Right atrium auricular region (tissue), 2 donors: ENCODE data around the gene RASGEF1C. TPM values are rescaled to one million over a fixed set of nuclear protein-coding genes. Genes with fewer than 3 reads are reported as not detected.

Source experiments
- DNase-seq: peaks from one replicate; pipeline ENCODE4 v3.0.0-alpha.2; 2019; ENCODE audit warnings: low spot score
- H3K27ac ChIP-seq, 2 donors: fragments of 200-600 bp; sonication (generic); 1 replicate in 1 of 2; 2 replicates in 1 of 2; pipeline ENCODE4 v1.5.1; 2016 to 2019
- H3K27me3 ChIP-seq, 2 donors: fragments of 200-600 bp; sonication (generic); one replicate each; pipeline versions ENCODE4 v1.5.1 to v1.6.0; 2017 to 2019
- H3K36me3 ChIP-seq: fragments of 200-600 bp; sonication (generic); one replicate; pipeline ENCODE4 v1.5.1; 2016
- H3K4me1 ChIP-seq, 2 donors: fragments of 200-600 bp; sonication (generic); one replicate each; pipeline versions ENCODE4 v1.5.1 to v1.6.0; 2017 to 2019
- H3K4me3 ChIP-seq, 2 donors: fragments of 200-600 bp; sonication (generic); 1 replicate in 1 of 2; 2 replicates in 1 of 2; pipeline ENCODE4 v1.5.1; 2017 to 2019; ENCODE audit warnings: mild to moderate bottlenecking in 1 of 2, moderate library complexity in 1 of 2
- H3K9me3 ChIP-seq, 2 donors: fragments of 200-600 bp; sonication (generic); one replicate each; pipeline ENCODE4 v1.5.1; 2019
- CTCF ChIP-seq, 2 donors: fragments of 200-600 bp; sonication (generic); IDR thresholded peaks; one replicate each; pipeline ENCODE4 v1.5.1; 2019; ENCODE audit warnings: antibody characterized with exemption in 2 of 2
- total RNA-seq, 2 donors: library from RNA; depleted of rRNA; stranded (reverse); fragments of >200 nt; gene quantifications; one replicate each; pipeline ENCODE4 v1.1.0, GENCODE V29; 2016

The RASGEF1C gene
- total RNA-seq, 2 donors from 2014 or later: 0.55 to 0.67 TPM

DNA sequence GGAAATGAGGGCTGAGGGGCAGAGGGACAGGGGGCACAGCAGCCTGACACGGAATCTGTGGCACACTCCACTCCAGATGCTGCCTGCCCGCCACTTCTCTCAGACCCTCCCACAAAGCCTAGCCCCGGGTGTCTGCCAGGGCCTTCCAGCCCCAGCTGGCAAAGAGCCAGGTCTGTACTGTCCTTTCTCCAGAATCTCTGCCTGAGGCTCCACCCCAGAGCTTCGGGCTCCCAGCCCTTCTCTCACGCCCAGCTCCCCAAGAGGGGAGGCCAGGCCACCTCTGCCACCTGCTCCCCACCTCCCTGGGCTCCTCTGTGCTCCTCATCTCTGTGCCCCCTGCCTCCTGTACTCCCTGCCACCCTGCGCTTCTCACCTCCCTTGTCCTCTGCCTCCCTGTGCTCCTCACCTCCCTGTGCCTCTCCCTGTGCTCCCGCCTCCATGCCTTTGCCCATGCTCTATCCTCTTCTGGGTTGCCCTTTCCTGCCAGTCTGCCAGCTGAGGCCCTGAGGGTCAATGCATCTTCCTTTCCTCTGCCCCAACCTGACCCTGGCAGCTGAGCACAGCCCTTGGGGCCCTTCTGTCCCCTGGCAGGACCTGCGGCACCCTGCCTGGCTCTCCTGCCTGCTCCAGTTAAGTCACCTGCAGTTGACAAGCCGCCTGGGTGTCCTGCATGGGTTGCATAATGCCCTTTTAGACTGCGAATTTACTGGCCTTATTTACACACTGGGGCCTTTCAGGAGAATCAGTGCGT is 36.4 kb downstream of the RASGEF1C start:
- H3K4me1 ChIP-seq: peaks cover 0 to 25% of the 10 kb centered on the region in 2 donors
- no peak for TF ChIP-seq CTCF (IDR thresholded peaks at IDR 0.05)
- no peak overlapping the region for H3K4me3 ChIP-seq
- no peak for DNase-seq
- H3K36me3 ChIP-seq: no peaks in the 10 kb centered on the region
- peak overlapping the region in 1 of 2 donors; percentile 0 for H3K27ac ChIP-seq
- H3K9me3 ChIP-seq: no peaks in the 10 kb centered on the region
- H3K27me3 ChIP-seq: no peaks in the 10 kb centered on the region

GRCh38 chr5:180171568-180172094 is 37.4 kb downstream of the RASGEF1C start:
- no peak for DNase-seq
- Histone ChIP-seq H3K27ac (peak overlapping the region in 1 of 2 donors; percentile 0), H3K36me3 (no peaks in the 10 kb centered on the region), H3K27me3 (no peaks in the 10 kb centered on the region), H3K4me3 (no peak overlapping the region), H3K9me3 (no peaks in the 10 kb centered on the region), H3K4me1 (peaks cover 0 to 17% of the 10 kb centered on the region in 2 donors)
- no peak for TF ChIP-seq CTCF (IDR thresholded peaks at IDR 0.05)

DNA sequence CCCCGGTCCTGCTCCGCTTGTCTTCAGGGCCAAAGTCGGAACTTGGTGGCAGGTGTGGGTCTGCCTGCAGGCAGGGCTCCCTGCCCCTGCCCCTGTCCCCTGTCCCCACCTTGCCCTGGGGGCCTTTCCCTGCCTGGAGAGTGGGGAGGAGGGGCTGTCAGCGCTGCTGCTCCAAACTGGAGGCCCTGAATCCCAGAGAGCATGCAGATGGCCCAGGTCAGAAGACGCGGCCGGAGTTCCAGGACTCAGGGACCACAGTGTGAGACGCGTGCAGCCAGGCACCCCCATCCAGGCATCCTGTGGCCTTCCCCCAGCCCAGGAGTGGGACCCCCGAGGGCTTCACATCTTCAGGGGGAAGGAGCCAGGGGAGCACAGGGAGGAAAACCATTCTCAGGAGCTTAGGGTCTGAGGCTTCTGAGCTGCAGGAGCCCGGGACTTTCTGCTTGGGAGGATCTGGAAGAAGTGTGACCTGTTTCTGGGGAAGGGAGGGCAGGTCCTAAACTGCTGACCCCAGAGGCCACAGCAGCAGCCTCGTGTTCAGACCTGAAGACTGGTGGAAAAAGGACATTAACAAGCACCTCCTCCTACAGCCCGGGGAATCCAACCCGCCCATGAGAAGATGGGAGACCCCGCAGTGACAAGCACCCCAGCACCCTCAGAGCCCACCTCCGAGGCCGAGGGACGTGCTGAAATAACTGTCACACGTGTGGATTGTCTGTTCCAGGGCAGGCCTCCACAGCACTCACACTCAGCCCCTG is 38.0 kb downstream of the RASGEF1C start:
- Histone ChIP-seq H3K27me3 (no peaks in the 10 kb centered on the region), H3K9me3 (no peaks in the 10 kb centered on the region), H3K4me1 (peaks cover 0 to 17% of the 10 kb centered on the region in 2 donors), H3K36me3 (no peaks in the 10 kb centered on the region), H3K27ac (peak overlapping the region in 1 of 2 donors; percentile 16), H3K4me3 (no peak overlapping the region)
- TF ChIP-seq CTCF (IDR thresholded peaks at IDR 0.05): no peak
- no peak for DNase-seq

DNA sequence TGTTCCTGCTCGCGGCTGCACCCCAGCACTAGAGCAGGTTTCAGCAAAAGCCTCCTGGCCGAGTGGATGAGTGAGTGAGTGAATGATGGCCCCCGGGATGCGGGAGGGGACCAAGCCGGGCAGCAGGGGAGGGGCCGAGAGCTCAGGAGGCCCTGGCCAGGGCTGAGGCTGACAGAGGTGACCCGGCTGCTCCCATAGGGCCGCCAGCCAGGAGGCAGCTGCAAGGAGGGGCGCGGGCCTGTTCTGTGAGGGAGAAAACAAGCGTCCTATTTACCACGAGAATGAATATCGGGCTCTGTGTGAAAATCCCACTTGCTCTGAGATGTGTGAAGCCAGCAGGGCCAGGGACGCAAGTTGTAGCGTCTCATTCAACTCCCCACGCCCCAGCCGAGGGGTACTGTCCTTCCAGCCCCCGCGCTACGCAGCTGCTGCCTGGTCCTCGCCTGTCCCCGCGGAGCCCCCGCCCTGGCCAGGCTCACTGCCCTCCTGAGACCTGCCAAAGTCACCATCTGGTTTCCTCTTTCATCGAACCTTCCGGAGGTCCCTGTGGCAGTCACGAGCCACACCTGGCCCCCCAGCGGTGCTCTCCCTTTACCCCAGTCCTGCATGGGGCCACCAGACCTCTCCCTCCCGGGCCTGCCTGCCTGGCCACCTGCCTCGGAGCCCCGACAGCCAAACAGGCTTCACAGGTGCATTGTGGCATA is 38.8 kb downstream of the RASGEF1C start:
- H3K9me3 ChIP-seq: no peaks in the 10 kb centered on the region
- peaks cover 0 to 17% of the 10 kb centered on the region in 2 donors for H3K4me1 ChIP-seq
- no peaks in the 10 kb centered on the region for H3K27me3 ChIP-seq
- DNase-seq: no peak
- no peak overlapping the region for H3K4me3 ChIP-seq
- no peak for TF ChIP-seq CTCF (IDR thresholded peaks at IDR 0.05)
- H3K27ac ChIP-seq: peak overlapping the region in 1 of 2 donors; percentile 16
- H3K36me3 ChIP-seq: no peaks in the 10 kb centered on the region

- no peak for DNase-seq
These were observed 39.5 kb downstream of the RASGEF1C start for GRCh38 chr5:180169248-180170105.

More at GRCh38 chr5:180169248-180170105, 39.5 kb downstream of the RASGEF1C start:
- no peak overlapping the region for H3K4me3 ChIP-seq
- TF ChIP-seq CTCF (IDR thresholded peaks at IDR 0.05): no peak
- no peaks in the 10 kb centered on the region for H3K27me3 ChIP-seq
- H3K36me3 ChIP-seq: no peaks in the 10 kb centered on the region
- H3K27ac ChIP-seq: no peak overlapping the region
- H3K4me1 ChIP-seq: peaks cover 0 to 17% of the 10 kb centered on the region in 2 donors
- no peaks in the 10 kb centered on the region for H3K9me3 ChIP-seq
